ENCODE data around the gene PLCL1.

The PLCL1 gene

GRCh38 chr2:197992482-197993133 lies 188.2 kb downstream of the PLCL1 start:
- no peaks in the 10 kb centered on the region for H3K36me3 ChIP-seq (ENCODE audit: insufficient read depth, low read length)
- H3K4me3 ChIP-seq (ENCODE audit: low read depth in 1 of 2, low read length in 2 of 2) = no peak overlapping the region
- H3K4me1 ChIP-seq (ENCODE audit: insufficient read depth, low read length) = no peaks in the 10 kb centered on the region
- no peak overlapping the region for H3K9ac ChIP-seq (ENCODE audit: low read length)
- H3K9me3 ChIP-seq (ENCODE audit: low read length) = no peaks in the 10 kb centered on the region
- no peaks in the 10 kb centered on the region for H3K27me3 ChIP-seq (ENCODE audit: control insufficient read depth in 1 of 2, insufficient read depth in 2 of 2, low read length in 2 of 2)
- no peak overlapping the region for H3K27ac ChIP-seq (ENCODE audit: low read depth, low read length)

- Histone ChIP-seq H3K4me1 (ENCODE audit: insufficient read depth, low read length) (no peaks in the 10 kb centered on the region), H3K9me3 (ENCODE audit: low read length) (no peaks in the 10 kb centered on the region), H3K27ac (ENCODE audit: low read depth, low read length) (no peak overlapping the region), H3K9ac (ENCODE audit: low read length) (no peak overlapping the region), H3K36me3 (ENCODE audit: insufficient read depth, low read length) (no peaks in the 10 kb centered on the region), H3K4me3 (ENCODE audit: low read depth in 1 of 2, low read length in 2 of 2) (no peak overlapping the region), H3K27me3 (ENCODE audit: control insufficient read depth in 1 of 2, insufficient read depth in 2 of 2, low read length in 2 of 2) (no peaks in the 10 kb centered on the region)
Observed at GRCh38 chr2:197993363-197993762, 189.0 kb downstream of the PLCL1 start.

GRCh38 chr2:197993830-197994229 lies 189.4 kb downstream of the PLCL1 start:
- H3K4me1 ChIP-seq (ENCODE audit: insufficient read depth, low read length) = no peaks in the 10 kb centered on the region
- H3K27ac ChIP-seq (ENCODE audit: low read depth, low read length) = no peak overlapping the region
- no peak overlapping the region for H3K9ac ChIP-seq (ENCODE audit: low read length)
- no peaks in the 10 kb centered on the region for H3K36me3 ChIP-seq (ENCODE audit: insufficient read depth, low read length)
- no peak overlapping the region for H3K4me3 ChIP-seq (ENCODE audit: low read depth in 1 of 2, low read length in 2 of 2)
- H3K27me3 ChIP-seq (ENCODE audit: control insufficient read depth in 1 of 2, insufficient read depth in 2 of 2, low read length in 2 of 2) = no peaks in the 10 kb centered on the region
- no peaks in the 10 kb centered on the region for H3K9me3 ChIP-seq (ENCODE audit: low read length)

GRCh38 chr2:197994751-197995150 lies 190.4 kb downstream of the PLCL1 start:
- Histone ChIP-seq H3K9me3 (ENCODE audit: low read length) (no peaks in the 10 kb centered on the region), H3K4me3 (ENCODE audit: low read depth in 1 of 2, low read length in 2 of 2) (no peak overlapping the region)

GRCh38 chr2:197996583-197996982 lies 192.2 kb downstream of the PLCL1 start:
- Histone ChIP-seq H3K9ac (ENCODE audit: low read length) (no peak overlapping the region), H3K27ac (ENCODE audit: low read depth, low read length) (no peak overlapping the region), H3K4me3 (ENCODE audit: low read depth in 1 of 2, low read length in 2 of 2) (no peak overlapping the region), H3K36me3 (ENCODE audit: insufficient read depth, low read length) (no peaks in the 10 kb centered on the region), H3K4me1 (ENCODE audit: insufficient read depth, low read length) (no peaks in the 10 kb centered on the region), H3K27me3 (ENCODE audit: control insufficient read depth in 1 of 2, insufficient read depth in 2 of 2, low read length in 2 of 2) (no peaks in the 10 kb centered on the region), H3K9me3 (ENCODE audit: low read length) (no peaks in the 10 kb centered on the region)

More at GRCh38 chr2:197994751-197995150, 190.4 kb downstream of the PLCL1 start:
- Histone ChIP-seq H3K9ac (ENCODE audit: low read length) (no peak overlapping the region), H3K27ac (ENCODE audit: low read depth, low read length) (no peak overlapping the region), H3K36me3 (ENCODE audit: insufficient read depth, low read length) (no peaks in the 10 kb centered on the region), H3K4me1 (ENCODE audit: insufficient read depth, low read length) (no peaks in the 10 kb centered on the region), H3K27me3 (ENCODE audit: control insufficient read depth in 1 of 2, insufficient read depth in 2 of 2, low read length in 2 of 2) (no peaks in the 10 kb centered on the region)

- H3K4me3 ChIP-seq (ENCODE audit: low read depth in 1 of 2, low read length in 2 of 2) = no peak overlapping the region
- H3K27ac ChIP-seq (ENCODE audit: low read depth, low read length) = no peak overlapping the region
- no peak overlapping the region for H3K9ac ChIP-seq (ENCODE audit: low read length)
- no peaks in the 10 kb centered on the region for H3K36me3 ChIP-seq (ENCODE audit: insufficient read depth, low read length)
- no peaks in the 10 kb centered on the region for H3K9me3 ChIP-seq (ENCODE audit: low read length)
- no peaks in the 10 kb centered on the region for H3K27me3 ChIP-seq (ENCODE audit: control insufficient read depth in 1 of 2, insufficient read depth in 2 of 2, low read length in 2 of 2)
- no peaks in the 10 kb centered on the region for H3K4me1 ChIP-seq (ENCODE audit: insufficient read depth, low read length)
Observed at GRCh38 chr2:197997083-197997541, 192.7 kb downstream of the PLCL1 start.

- no peak overlapping the region for H3K9ac ChIP-seq (ENCODE audit: low read length)
- H3K27ac ChIP-seq (ENCODE audit: low read depth, low read length) = no peak overlapping the region
- H3K4me3 ChIP-seq (ENCODE audit: low read depth in 1 of 2, low read length in 2 of 2) = no peak overlapping the region
- no peaks in the 10 kb centered on the region for H3K9me3 ChIP-seq (ENCODE audit: low read length)
- H3K36me3 ChIP-seq (ENCODE audit: insufficient read depth, low read length) = no peaks in the 10 kb centered on the region
- no peaks in the 10 kb centered on the region for H3K4me1 ChIP-seq (ENCODE audit: insufficient read depth, low read length)
- no peaks in the 10 kb centered on the region for H3K27me3 ChIP-seq (ENCODE audit: control insufficient read depth in 1 of 2, insufficient read depth in 2 of 2, low read length in 2 of 2)
Observed at GRCh38 chr2:197998702-197999101, 194.3 kb downstream of the PLCL1 start.

- Histone ChIP-seq H3K27ac (ENCODE audit: low read depth, low read length) (no peak overlapping the region), H3K9me3 (ENCODE audit: low read length) (no peaks in the 10 kb centered on the region), H3K36me3 (ENCODE audit: insufficient read depth, low read length) (no peaks in the 10 kb centered on the region), H3K4me1 (ENCODE audit: insufficient read depth, low read length) (peaks cover 9% of the 10 kb centered on the region), H3K4me3 (ENCODE audit: low read depth in 1 of 2, low read length in 2 of 2) (no peak overlapping the region), H3K9ac (ENCODE audit: low read length) (no peak overlapping the region), H3K27me3 (ENCODE audit: control insufficient read depth in 1 of 2, insufficient read depth in 2 of 2, low read length in 2 of 2) (no peaks in the 10 kb centered on the region)
Observed at GRCh38 chr2:198000417-198000816, 196.0 kb downstream of the PLCL1 start.

- no peak overlapping the region for H3K4me3 ChIP-seq (ENCODE audit: low read depth in 1 of 2, low read length in 2 of 2)
- no peaks in the 10 kb centered on the region for H3K27me3 ChIP-seq (ENCODE audit: control insufficient read depth in 1 of 2, insufficient read depth in 2 of 2, low read length in 2 of 2)
- H3K9me3 ChIP-seq (ENCODE audit: low read length) = no peaks in the 10 kb centered on the region
- H3K4me1 ChIP-seq (ENCODE audit: insufficient read depth, low read length) = peaks cover 11% of the 10 kb centered on the region
- no peak overlapping the region for H3K27ac ChIP-seq (ENCODE audit: low read depth, low read length)
- H3K36me3 ChIP-seq (ENCODE audit: insufficient read depth, low read length) = no peaks in the 10 kb centered on the region
- no peak overlapping the region for H3K9ac ChIP-seq (ENCODE audit: low read length)
Observed at GRCh38 chr2:198004173-198004572, 199.8 kb downstream of the PLCL1 start.

- Histone ChIP-seq H3K9ac (ENCODE audit: low read length) (no peak overlapping the region), H3K4me3 (ENCODE audit: low read depth in 1 of 2, low read length in 2 of 2) (no peak overlapping the region), H3K27me3 (ENCODE audit: control insufficient read depth in 1 of 2, insufficient read depth in 2 of 2, low read length in 2 of 2) (no peaks in the 10 kb centered on the region), H3K36me3 (ENCODE audit: insufficient read depth, low read length) (no peaks in the 10 kb centered on the region), H3K9me3 (ENCODE audit: low read length) (no peaks in the 10 kb centered on the region), H3K4me1 (ENCODE audit: insufficient read depth, low read length) (peaks cover 11% of the 10 kb centered on the region), H3K27ac (ENCODE audit: low read depth, low read length) (no peak overlapping the region)
Observed at GRCh38 chr2:198004921-198005829, 200.8 kb downstream of the PLCL1 start.

GRCh38 chr2:198006733-198007132 lies 202.3 kb downstream of the PLCL1 start:
- Histone ChIP-seq H3K4me1 (ENCODE audit: insufficient read depth, low read length) (peaks cover 11% of the 10 kb centered on the region), H3K27me3 (ENCODE audit: control insufficient read depth in 1 of 2, insufficient read depth in 2 of 2, low read length in 2 of 2) (no peaks in the 10 kb centered on the region), H3K4me3 (ENCODE audit: low read depth in 1 of 2, low read length in 2 of 2) (no peak overlapping the region), H3K27ac (ENCODE audit: low read depth, low read length) (no peak overlapping the region), H3K9me3 (ENCODE audit: low read length) (no peaks in the 10 kb centered on the region), H3K36me3 (ENCODE audit: insufficient read depth, low read length) (no peaks in the 10 kb centered on the region), H3K9ac (ENCODE audit: low read length) (no peak overlapping the region)

Data from muscle layer of colon (tissue), 2 donors.